Jurkat, Clone E6-1 (cell line): Measurements from ENCODE around the gene S100A4.
"Not testable (repeated sequence)": the region's sequence is repeated elsewhere in the genome, so short reads cannot be mapped to it uniquely, and the experiment has no call there.

ENCODE experiments used
- DNase-seq: peaks from one replicate; pipeline ENCODE4 v3.0.0-alpha.2; 2011; ENCODE audit warnings: low read depth, low spot score
- H3K4me3 ChIP-seq: 2 replicates; pipeline ENCODE4 v1.5.1; 2011; ENCODE audit warnings: mild to moderate bottlenecking, low read length, control low read depth, moderate library complexity

S100A4 gene

GRCh38 chr1:153568367-153569099, 22.9 kb upstream of the S100A4 start:
- DNase-seq = peak; percentile 65
- H3K4me3 ChIP-seq = peak overlapping the region; percentile 45

GRCh38 chr1:153567621-153568366, 22.2 kb upstream of the S100A4 start:
- no peak for DNase-seq
- no peak overlapping the region for H3K4me3 ChIP-seq

- H3K4me3 ChIP-seq = no peak overlapping the region
- DNase-seq = no peak
Observed at GRCh38 chr1:153566414-153567371, 21.1 kb upstream of the S100A4 start.

- H3K4me3 ChIP-seq = no peak within 1 kb of the TSS
- no peak for DNase-seq
Observed at GRCh38 chr1:153565529-153566374, 20.1 kb upstream of the S100A4 start, which contains the start of gene S100A2. TSS of gene S100A2 (minus strand) at chr1:153565844. CDS start at chr1:153563877, 1,967 bp downstream.

GRCh38 chr1:153563991-153564390, 18.4 kb upstream of the S100A4 start:
- no peak overlapping the region for H3K4me3 ChIP-seq
- DNase-seq = no peak

- H3K4me3 ChIP-seq = no peak overlapping the region
Observed at GRCh38 chr1:153563483-153563901, 17.9 kb upstream of the S100A4 start.

GRCh38 chr1:153562021-153562420, 16.4 kb upstream of the S100A4 start:
- H3K4me3 ChIP-seq = not testable (repeated sequence)

More at GRCh38 chr1:153563483-153563901, 17.9 kb upstream of the S100A4 start:
- no peak for DNase-seq

GRCh38 chr1:153561466-153561985, 15.9 kb upstream of the S100A4 start:
- H3K4me3 ChIP-seq = no peak overlapping the region
- no peak for DNase-seq

More at GRCh38 chr1:153562021-153562420, 16.4 kb upstream of the S100A4 start:
- not testable (repeated sequence) for DNase-seq

- H3K4me3 ChIP-seq = no peak overlapping the region
- no peak for DNase-seq
Observed at GRCh38 chr1:153560771-153561465, 15.3 kb upstream of the S100A4 start.

- no peak for DNase-seq
- no peak overlapping the region for H3K4me3 ChIP-seq
Observed at GRCh38 chr1:153560241-153560640, 14.6 kb upstream of the S100A4 start.

GRCh38 chr1:153557877-153558276, 12.3 kb upstream of the S100A4 start:
- no peak for DNase-seq
- H3K4me3 ChIP-seq = no peak overlapping the region

- DNase-seq = no peak
- H3K4me3 ChIP-seq = no peak overlapping the region
Observed at GRCh38 chr1:153556348-153556747, 10.7 kb upstream of the S100A4 start.

- no peak overlapping the region for H3K4me3 ChIP-seq
- no peak for DNase-seq
Observed at GRCh38 chr1:153553830-153554541, 8.4 kb upstream of the S100A4 start.

GRCh38 chr1:153553096-153553495, 7.5 kb upstream of the S100A4 start:
- no peak overlapping the region for H3K4me3 ChIP-seq
- no peak for DNase-seq

- H3K4me3 ChIP-seq = no peak overlapping the region
- no peak for DNase-seq
Observed at GRCh38 chr1:153552335-153552734, 6.7 kb upstream of the S100A4 start.

- DNase-seq = no peak
- H3K4me3 ChIP-seq = no peak overlapping the region
Observed at GRCh38 chr1:153550827-153551500, 5.4 kb upstream of the S100A4 start.

- no peak overlapping the region for H3K4me3 ChIP-seq
- no peak for DNase-seq
Observed at GRCh38 chr1:153550398-153550758, 4.8 kb upstream of the S100A4 start.
